Measurements from ENCODE around the gene C16orf89.
"Not testable (repeated sequence)": the region's sequence is repeated elsewhere in the genome, so short reads cannot be mapped to it uniquely, and the experiment has no call there.

The C16orf89 gene

DNA sequence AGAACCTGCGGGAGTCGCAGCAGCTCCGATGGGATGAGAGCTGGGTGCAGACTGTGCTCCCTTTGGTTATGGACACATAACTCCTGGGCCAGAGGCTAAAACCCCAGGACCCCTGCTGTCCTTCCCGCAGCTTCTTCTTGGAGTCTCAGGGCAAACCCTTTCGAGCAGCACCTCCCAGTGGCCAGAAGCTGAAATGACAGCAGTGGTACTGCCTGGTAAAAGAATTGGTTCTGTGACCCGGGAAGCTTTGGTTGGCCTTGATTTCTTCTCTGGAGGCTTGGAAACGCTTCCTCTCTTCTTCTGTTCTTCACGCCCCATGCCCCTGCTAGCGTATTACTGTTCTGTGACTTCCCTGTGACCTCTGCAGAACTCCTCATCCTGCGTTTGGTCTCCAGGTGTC lies 19.0 kb upstream of the C16orf89 start:
- not testable (repeated sequence) for H3K9ac ChIP-seq (ENCODE audit: insufficient read length, low read depth); H3K4me3 ChIP-seq (ENCODE audit: insufficient read length, low read depth); H3K27me3 ChIP-seq (ENCODE audit: insufficient read depth, insufficient read length); H3K9me3 ChIP-seq (ENCODE audit: insufficient read depth, low read length); H3K4me1 ChIP-seq (ENCODE audit: insufficient read depth, insufficient read length)
- peak; percentile 70 for DNase-seq (ENCODE audit: low read depth, low spot score)
- peaks cover 53% of the 10 kb centered on the region for H3K36me3 ChIP-seq (ENCODE audit: insufficient read depth, insufficient read length, low read length)

DNA sequence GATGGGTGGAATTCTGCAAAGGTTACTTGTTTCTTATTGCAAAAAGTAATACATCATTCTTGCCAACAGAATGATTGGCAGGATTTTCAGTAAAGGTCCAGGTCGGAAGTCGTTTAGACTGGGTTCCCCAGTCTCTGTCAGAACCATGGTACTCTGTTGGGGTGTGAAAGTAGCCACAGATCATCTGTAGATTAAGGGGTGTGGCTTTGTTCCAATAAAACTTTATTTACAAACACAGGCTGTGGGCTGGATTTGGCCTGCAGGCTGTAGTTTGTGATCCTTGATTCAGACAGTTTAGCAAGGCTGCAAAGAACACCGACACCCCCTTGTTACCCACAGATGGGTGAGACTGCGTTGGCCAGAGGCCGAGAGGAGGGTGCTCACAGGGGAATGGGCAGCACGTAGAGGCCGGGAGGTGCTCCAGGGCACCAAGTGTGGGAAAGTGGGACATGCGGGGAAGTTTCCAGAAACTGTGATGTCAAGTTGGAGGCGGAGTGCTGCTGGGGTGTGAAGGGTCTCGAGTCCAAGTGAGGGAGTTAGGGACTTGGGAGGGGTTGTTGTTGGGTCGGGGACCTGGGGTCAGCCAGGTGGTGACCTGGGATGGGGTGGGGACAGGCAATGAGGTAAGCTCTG lies 18.5 kb upstream of the C16orf89 start:
- H3K4me1 ChIP-seq (ENCODE audit: insufficient read depth, insufficient read length); DNase-seq (ENCODE audit: low read depth, low spot score); H3K4me3 ChIP-seq (ENCODE audit: insufficient read length, low read depth); H3K9me3 ChIP-seq (ENCODE audit: insufficient read depth, low read length); H3K9ac ChIP-seq (ENCODE audit: insufficient read length, low read depth); H3K27me3 ChIP-seq (ENCODE audit: insufficient read depth, insufficient read length): not testable (repeated sequence)
- peaks cover 49% of the 10 kb centered on the region for H3K36me3 ChIP-seq (ENCODE audit: insufficient read depth, insufficient read length, low read length)

DNA sequence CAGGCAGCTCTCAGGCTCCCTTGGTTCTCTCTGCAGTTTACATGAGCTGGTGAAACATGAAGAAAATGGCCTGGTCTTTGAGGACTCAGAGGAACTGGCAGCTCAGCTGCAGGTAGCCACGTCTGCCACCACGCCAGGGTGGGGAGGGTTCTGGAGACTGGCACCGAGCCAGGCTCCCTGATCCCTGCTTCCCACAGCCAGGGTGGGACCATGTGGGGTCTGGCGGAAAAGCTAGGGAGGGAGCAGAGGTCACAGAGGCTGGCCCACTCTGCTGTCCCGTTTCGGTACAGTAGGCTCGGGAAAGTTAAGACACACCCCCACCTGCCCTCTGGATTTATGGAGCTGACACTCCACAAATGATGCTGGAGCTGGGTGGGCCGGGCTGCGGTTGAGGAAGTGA lies 17.9 kb upstream of the C16orf89 start:
- not testable (repeated sequence) for H3K4me3 ChIP-seq (ENCODE audit: insufficient read length, low read depth); H3K9me3 ChIP-seq (ENCODE audit: insufficient read depth, low read length)
- peaks cover 50% of the 10 kb centered on the region for H3K36me3 ChIP-seq (ENCODE audit: insufficient read depth, insufficient read length, low read length)

DNA sequence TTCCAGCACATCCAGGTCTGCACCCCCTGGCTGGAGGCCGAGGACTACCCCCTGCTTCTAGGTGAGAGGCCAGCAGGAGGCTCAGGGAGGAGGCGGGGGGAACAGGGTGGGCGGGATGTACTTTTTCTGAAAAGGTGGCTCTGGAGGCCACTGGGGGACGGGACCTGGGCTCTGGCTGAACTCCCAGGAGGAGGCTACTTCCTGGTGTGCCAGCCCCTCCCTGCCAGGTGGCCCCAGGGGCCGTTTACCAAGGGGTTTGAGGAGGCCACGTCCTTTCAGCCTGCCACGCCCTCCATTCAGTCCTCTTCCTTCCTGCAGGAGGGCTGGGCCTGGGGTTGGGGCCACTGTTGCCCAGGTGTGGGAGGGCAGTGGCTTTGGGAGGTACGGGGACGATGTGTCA lies 15.2 kb upstream of the C16orf89 start:
- not testable (repeated sequence) for H3K27me3 ChIP-seq (ENCODE audit: insufficient read depth, insufficient read length); H3K4me3 ChIP-seq (ENCODE audit: insufficient read length, low read depth); H3K9ac ChIP-seq (ENCODE audit: insufficient read length, low read depth); H3K4me1 ChIP-seq (ENCODE audit: insufficient read depth, insufficient read length); H3K9me3 ChIP-seq (ENCODE audit: insufficient read depth, low read length); DNase-seq (ENCODE audit: low read depth, low spot score)
- peaks cover 51% of the 10 kb centered on the region for H3K36me3 ChIP-seq (ENCODE audit: insufficient read depth, insufficient read length, low read length)

More for the DNA sequence above, 17.9 kb upstream of the C16orf89 start:
- H3K9ac ChIP-seq (ENCODE audit: insufficient read length, low read depth); H3K4me1 ChIP-seq (ENCODE audit: insufficient read depth, insufficient read length); H3K27me3 ChIP-seq (ENCODE audit: insufficient read depth, insufficient read length); DNase-seq (ENCODE audit: low read depth, low spot score): not testable (repeated sequence)

DNA sequence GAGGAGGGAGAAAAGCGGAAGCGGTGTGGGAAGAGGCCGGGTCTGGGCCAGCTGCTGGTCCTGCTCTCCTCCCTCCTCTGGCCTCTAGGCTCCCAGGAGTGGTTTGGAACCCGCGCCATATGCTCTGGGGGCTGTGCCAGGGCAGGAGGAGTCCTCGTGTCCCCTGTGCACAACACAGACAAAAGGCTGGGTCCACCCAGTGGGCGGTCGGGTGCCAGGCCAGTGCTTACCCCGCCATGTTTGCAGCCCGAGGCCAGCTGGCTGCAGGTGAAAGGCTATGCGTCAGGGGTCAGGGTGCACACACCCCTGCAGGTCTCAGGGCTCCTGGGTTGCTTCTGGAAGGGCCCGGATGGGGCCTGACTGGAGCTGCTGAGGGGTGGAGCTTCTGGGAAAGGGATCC lies 14.7 kb upstream of the C16orf89 start:
- H3K9me3 ChIP-seq (ENCODE audit: insufficient read depth, low read length); H3K4me3 ChIP-seq (ENCODE audit: insufficient read length, low read depth); H3K4me1 ChIP-seq (ENCODE audit: insufficient read depth, insufficient read length); H3K9ac ChIP-seq (ENCODE audit: insufficient read length, low read depth); DNase-seq (ENCODE audit: low read depth, low spot score); H3K27me3 ChIP-seq (ENCODE audit: insufficient read depth, insufficient read length): not testable (repeated sequence)
- peaks cover 52% of the 10 kb centered on the region for H3K36me3 ChIP-seq (ENCODE audit: insufficient read depth, insufficient read length, low read length)

DNA sequence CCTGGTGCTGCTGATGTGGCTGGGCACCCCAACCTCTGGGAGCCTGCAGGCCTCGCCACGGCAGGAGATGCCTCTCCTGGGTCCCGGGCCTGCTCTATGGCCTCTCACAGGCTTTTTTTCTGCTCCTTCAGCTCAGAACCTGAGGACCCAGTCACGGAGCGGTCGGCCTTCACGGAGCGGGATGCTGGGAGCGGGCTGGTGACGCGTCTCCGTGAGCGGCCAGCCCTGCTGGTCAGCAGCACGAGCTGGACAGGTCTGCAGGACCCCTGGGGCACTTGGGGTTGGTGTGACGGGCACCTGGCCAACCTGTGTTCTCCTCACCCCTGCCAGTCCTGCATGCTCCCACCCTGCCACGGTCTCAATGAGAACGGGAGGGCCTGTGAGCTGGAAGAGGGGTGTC lies 12.9 kb upstream of the C16orf89 start:
- Histone ChIP-seq H3K9ac (ENCODE audit: insufficient read length, low read depth) (no peak overlapping the region), H3K9me3 (ENCODE audit: insufficient read depth, low read length) (no peaks in the 10 kb centered on the region), H3K4me3 (ENCODE audit: insufficient read length, low read depth) (no peak overlapping the region), H3K4me1 (ENCODE audit: insufficient read depth, insufficient read length) (no peaks in the 10 kb centered on the region), H3K27me3 (ENCODE audit: insufficient read depth, insufficient read length) (no peaks in the 10 kb centered on the region), H3K36me3 (ENCODE audit: insufficient read depth, insufficient read length, low read length) (peaks cover 60% of the 10 kb centered on the region)
- TF ChIP-seq ZNF274 (IDR thresholded peaks at IDR 0.05; ENCODE audit: low read depth, low read length) (no peak), SUZ12 (IDR thresholded peaks at IDR 0.05; ENCODE audit: extremely low read depth, insufficient read depth, insufficient read length) (no peak), YY1 (IDR thresholded peaks at IDR 0.05; ENCODE audit: insufficient read depth, insufficient read length) (no peak)
- no peak for DNase-seq (ENCODE audit: low read depth, low spot score)

DNA sequence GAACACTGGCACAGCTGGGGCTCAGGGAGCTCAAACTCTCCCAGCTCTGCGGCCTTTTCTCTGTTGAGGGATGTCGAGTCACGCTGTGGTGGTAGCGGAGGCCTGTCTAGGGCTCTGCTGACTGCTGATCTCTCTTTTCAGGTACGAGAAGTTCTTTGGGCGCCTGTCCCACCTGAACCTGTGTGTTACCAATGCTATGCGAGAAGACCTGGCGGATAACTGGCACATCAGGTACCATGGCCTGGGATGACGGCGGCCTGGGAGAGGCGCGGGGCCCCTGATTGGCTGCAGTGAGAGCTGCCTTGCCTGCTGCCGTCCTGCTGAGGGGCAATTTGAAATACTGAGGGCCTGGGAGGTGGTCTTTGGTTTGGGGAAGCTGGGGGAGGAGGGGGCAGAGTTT lies 11.5 kb upstream of the C16orf89 start:
- no peak overlapping the region for H3K9ac ChIP-seq (ENCODE audit: insufficient read length, low read depth)
- no peaks in the 10 kb centered on the region for H3K27me3 ChIP-seq (ENCODE audit: insufficient read depth, insufficient read length)
- TF ChIP-seq ZNF274 (IDR thresholded peaks at IDR 0.05; ENCODE audit: low read depth, low read length) (no peak), YY1 (IDR thresholded peaks at IDR 0.05; ENCODE audit: insufficient read depth, insufficient read length) (no peak), SUZ12 (IDR thresholded peaks at IDR 0.05; ENCODE audit: extremely low read depth, insufficient read depth, insufficient read length) (no peak)
- H3K4me1 ChIP-seq (ENCODE audit: insufficient read depth, insufficient read length), result no peaks in the 10 kb centered on the region
- no peaks in the 10 kb centered on the region for H3K9me3 ChIP-seq (ENCODE audit: insufficient read depth, low read length)
- H3K36me3 ChIP-seq (ENCODE audit: insufficient read depth, insufficient read length, low read length), result peaks cover 56% of the 10 kb centered on the region
- DNase-seq (ENCODE audit: low read depth, low spot score), result no peak
- no peak overlapping the region for H3K4me3 ChIP-seq (ENCODE audit: insufficient read length, low read depth)

DNA sequence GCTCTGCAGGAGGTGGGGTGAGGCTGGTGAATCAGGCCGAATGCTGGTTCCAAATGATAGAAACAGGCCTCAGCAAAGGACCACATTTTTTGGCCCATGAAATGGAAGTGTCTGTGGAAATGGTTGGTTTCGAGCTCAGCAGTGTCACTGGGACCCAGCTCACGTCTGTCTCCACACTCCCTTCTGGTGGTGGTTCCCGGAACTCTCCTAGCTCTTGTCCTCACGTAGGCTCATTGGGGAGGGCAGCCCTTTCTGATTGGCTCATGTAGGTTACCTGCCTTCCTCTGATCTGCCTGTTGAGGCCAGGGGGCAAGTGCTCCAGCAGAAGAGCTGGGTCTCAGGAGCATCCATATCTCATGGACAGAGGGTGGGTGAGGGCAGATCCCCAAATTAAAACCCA lies 9.9 kb upstream of the C16orf89 start:
- DNase-seq (ENCODE audit: low read depth, low spot score), result no peak
- H3K9me3 ChIP-seq (ENCODE audit: insufficient read depth, low read length), result no peaks in the 10 kb centered on the region
- H3K4me1 ChIP-seq (ENCODE audit: insufficient read depth, insufficient read length), result no peaks in the 10 kb centered on the region
- H3K9ac ChIP-seq (ENCODE audit: insufficient read length, low read depth), result no peak overlapping the region
- H3K27me3 ChIP-seq (ENCODE audit: insufficient read depth, insufficient read length), result no peaks in the 10 kb centered on the region
- TF ChIP-seq YY1 (IDR thresholded peaks at IDR 0.05; ENCODE audit: insufficient read depth, insufficient read length) (no peak), SUZ12 (IDR thresholded peaks at IDR 0.05; ENCODE audit: extremely low read depth, insufficient read depth, insufficient read length) (no peak), ZNF274 (IDR thresholded peaks at IDR 0.05; ENCODE audit: low read depth, low read length) (no peak)
- H3K36me3 ChIP-seq (ENCODE audit: insufficient read depth, insufficient read length, low read length), result peaks cover 50% of the 10 kb centered on the region
- H3K4me3 ChIP-seq (ENCODE audit: insufficient read length, low read depth), result no peak overlapping the region

DNA sequence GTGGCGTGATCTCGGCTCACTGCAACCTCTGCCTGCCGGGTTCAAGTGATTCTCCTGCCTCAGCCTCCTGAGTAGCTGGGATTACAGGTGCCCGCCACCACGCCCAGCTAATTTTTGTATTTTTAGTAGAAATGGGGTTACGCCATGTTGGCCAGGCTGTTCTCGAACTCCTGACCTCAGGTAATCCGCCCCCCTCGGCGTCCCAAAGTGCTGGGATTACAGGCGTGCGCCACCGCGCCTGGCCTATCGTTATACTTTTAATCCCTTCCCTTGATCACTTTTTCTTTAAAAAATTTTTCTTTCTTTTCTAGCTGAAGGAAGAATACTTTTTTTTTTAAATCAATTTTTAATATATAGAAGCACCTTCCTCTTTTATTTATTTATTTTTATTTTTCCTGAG lies 8.0 kb upstream of the C16orf89 start:
- peaks cover 50% of the 10 kb centered on the region for H3K36me3 ChIP-seq (ENCODE audit: insufficient read depth, insufficient read length, low read length)
- not testable (repeated sequence) for H3K27me3 ChIP-seq (ENCODE audit: insufficient read depth, insufficient read length); H3K9me3 ChIP-seq (ENCODE audit: insufficient read depth, low read length); H3K4me3 ChIP-seq (ENCODE audit: insufficient read length, low read depth); H3K9ac ChIP-seq (ENCODE audit: insufficient read length, low read depth); DNase-seq (ENCODE audit: low read depth, low spot score); H3K4me1 ChIP-seq (ENCODE audit: insufficient read depth, insufficient read length)
